NCI-H1105 treated with DMSO at 0.1 percent for 48 hours (cell line): ENCODE measurements around the gene CYB5B.
"Not testable (repeated sequence)": the region's sequence is repeated elsewhere in the genome, so short reads cannot be mapped to it uniquely, and the experiment has no call there.

Source experiments
- DNase-seq: peaks from one replicate; lab custom pipeline; 2025; lab: John Stamatoyannopoulos, UW

Gene CYB5B

GRCh38 chr16:69410219-69410990, 14.0 kb upstream of the CYB5B start:
- no peak for DNase-seq

- DNase-seq: no peak
These were observed 13.1 kb upstream of the CYB5B start for GRCh38 chr16:69411064-69411985.

GRCh38 chr16:69412287-69412686, 12.1 kb upstream of the CYB5B start:
- no peak for DNase-seq

GRCh38 chr16:69413045-69413664, 11.3 kb upstream of the CYB5B start:
- no peak for DNase-seq

GRCh38 chr16:69417520-69418199, 6.8 kb upstream of the CYB5B start:
- no peak for DNase-seq

- no peak for DNase-seq
These were observed 4.5 kb upstream of the CYB5B start for GRCh38 chr16:69419956-69420355.

GRCh38 chr16:69423189-69423588, 1.2 kb upstream of the CYB5B start:
- no peak for DNase-seq

- DNase-seq: no peak
These were observed 741 bp downstream of the CYB5B start for GRCh38 chr16:69424935-69425784.

GRCh38 chr16:69428652-69429051, 4.2 kb downstream of the CYB5B start:
- DNase-seq: no peak

GRCh38 chr16:69429058-69429640, 4.7 kb downstream of the CYB5B start:
- not testable (repeated sequence) for DNase-seq

- DNase-seq: no peak
These were observed 7.6 kb downstream of the CYB5B start for GRCh38 chr16:69431948-69432468.

- no peak for DNase-seq
These were observed 9.6 kb downstream of the CYB5B start for GRCh38 chr16:69434066-69434465.

GRCh38 chr16:69435977-69436820, 11.8 kb downstream of the CYB5B start:
- no peak for DNase-seq

- no peak for DNase-seq
These were observed 12.5 kb downstream of the CYB5B start for GRCh38 chr16:69436896-69437295.

- no peak for DNase-seq
These were observed 14.0 kb downstream of the CYB5B start for GRCh38 chr16:69438465-69438864.

- no peak for DNase-seq
These were observed 15.8 kb downstream of the CYB5B start for GRCh38 chr16:69440250-69440649.

GRCh38 chr16:69441030-69441429, 16.6 kb downstream of the CYB5B start:
- DNase-seq: not testable (repeated sequence)

- no peak for DNase-seq
These were observed 19.7 kb downstream of the CYB5B start for GRCh38 chr16:69443927-69444631.
